ENCODE results near the gene SENP3.

The SENP3 gene

DNA sequence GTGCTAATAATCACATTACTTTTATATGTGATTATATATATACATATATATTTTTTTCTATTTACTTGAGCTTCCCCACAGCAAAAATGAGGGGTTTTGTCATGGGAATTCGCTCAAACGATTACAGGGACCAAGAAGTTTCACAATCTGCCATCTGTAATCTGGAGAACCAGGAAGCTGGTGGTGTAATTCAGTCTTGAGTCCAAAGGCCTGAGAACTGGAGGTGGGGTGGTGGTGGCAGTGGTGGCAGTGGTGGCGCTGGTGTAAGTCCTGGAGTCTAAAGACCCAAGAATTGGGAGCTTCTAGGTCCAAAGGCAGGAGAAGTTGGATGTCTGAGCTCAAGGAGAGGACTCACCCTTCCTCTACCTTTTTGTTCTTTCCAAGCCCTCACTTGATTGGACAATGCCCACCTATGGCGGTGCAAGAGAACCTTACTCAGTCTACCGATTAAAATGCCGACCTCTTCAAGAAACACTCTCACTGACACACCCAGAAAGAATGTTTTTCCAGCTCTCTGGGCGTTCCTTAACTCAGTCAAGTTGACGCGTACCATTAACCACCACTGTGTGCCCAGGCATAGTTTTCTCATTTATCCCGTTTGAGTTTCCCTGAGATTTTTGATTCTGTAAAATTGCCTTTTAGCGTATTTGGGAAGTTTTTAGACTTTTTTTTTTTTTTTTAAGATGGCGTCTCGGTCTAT is 45.7 kb upstream of the SENP3 start:
- no peak overlapping the region for H3K18ac ChIP-seq (ENCODE audit: low read length)
- DNase-seq (ENCODE audit: low spot score), result no peak

GRCh38 chr17:7523033-7523432 is 38.7 kb upstream of the SENP3 start:
- no peaks in the 10 kb centered on the region for H3K27me3 ChIP-seq (ENCODE audit: control insufficient read depth in 3 of 3, insufficient read depth in 3 of 3, low read depth in 1 of 3, low read length in 3 of 3)
- no peak overlapping the region for H3K9ac ChIP-seq (ENCODE audit: low read depth, low read length, poor library complexity)
- no peaks in the 10 kb centered on the region for H3K36me3 ChIP-seq (replicated peaks in 1 of 2; ENCODE audit: control insufficient read depth in 2 of 2, insufficient read depth in 2 of 2, low read length in 2 of 2)
- H2BK120ac ChIP-seq (ENCODE audit: low read depth, low read length), result no peak overlapping the region
- no peak overlapping the region for H3K4me2 ChIP-seq (ENCODE audit: insufficient read depth, low read length, poor library complexity, severe bottlenecking)
- H3K27ac ChIP-seq (replicated peaks; ENCODE audit: low read length), result no peak overlapping the region
- no peak overlapping the region for H4K8ac ChIP-seq (ENCODE audit: low read depth, low read length)
- no peak overlapping the region for H2BK12ac ChIP-seq (ENCODE audit: low read length)
- no peak overlapping the region for H3K4ac ChIP-seq (ENCODE audit: low read length)
- no peak overlapping the region for H3K18ac ChIP-seq (ENCODE audit: low read length)
- no peaks in the 10 kb centered on the region for H3K4me1 ChIP-seq (ENCODE audit: control insufficient read depth in 2 of 2, insufficient read depth in 1 of 2, low read depth in 1 of 2, low read length in 2 of 2)
- H3K23ac ChIP-seq (ENCODE audit: low read depth, low read length, poor library complexity), result no peak overlapping the region
- no CpG with 5 or more reads among the region's 10 CpGs for WGBS, 2 donors (ENCODE audit: extremely low coverage in 2 of 2, insufficient read length in 2 of 2, insufficient replicate concordance in 1 of 2)
- DNase-seq (ENCODE audit: low spot score), result no peak
- no peaks in the 10 kb centered on the region for H3K9me3 ChIP-seq (replicated peaks in 1 of 2; ENCODE audit: control insufficient read depth in 2 of 2, insufficient read depth in 1 of 2, low read depth in 1 of 2, low read length in 2 of 2)
- no peak overlapping the region for H2AK5ac ChIP-seq (ENCODE audit: low read depth, low read length)
- no peak overlapping the region for H4K91ac ChIP-seq (ENCODE audit: low read depth, low read length, poor library complexity)
- peaks cover 2% of the 10 kb centered on the region for H3K79me1 ChIP-seq (ENCODE audit: low read depth, low read length)
- no peak overlapping the region for H2BK5ac ChIP-seq (ENCODE audit: low read length)
- H3K14ac ChIP-seq (ENCODE audit: low read length), result no peak overlapping the region
- H3K4me3 ChIP-seq (ENCODE audit: low read length in 2 of 2), result no peak overlapping the region
- no peak overlapping the region for H2AFZ ChIP-seq (ENCODE audit: low read length)
- no peak overlapping the region for H2BK15ac ChIP-seq (ENCODE audit: low read length)

More for the DNA sequence above, 45.7 kb upstream of the SENP3 start:
- Histone ChIP-seq H3K23ac (ENCODE audit: low read depth, low read length, poor library complexity) (no peak overlapping the region), H2BK12ac (ENCODE audit: low read length) (no peak overlapping the region), H2BK120ac (ENCODE audit: low read depth, low read length) (no peak overlapping the region), H4K8ac (ENCODE audit: low read depth, low read length) (no peak overlapping the region), H2BK15ac (ENCODE audit: low read length) (no peak overlapping the region), H3K4me1 (ENCODE audit: control insufficient read depth in 2 of 2, insufficient read depth in 1 of 2, low read depth in 1 of 2, low read length in 2 of 2) (no peaks in the 10 kb centered on the region), H3K4ac (ENCODE audit: low read length) (no peak overlapping the region), H3K79me1 (ENCODE audit: low read depth, low read length) (peaks cover 2% of the 10 kb centered on the region), H3K27me3 (ENCODE audit: control insufficient read depth in 3 of 3, insufficient read depth in 3 of 3, low read depth in 1 of 3, low read length in 3 of 3) (no peaks in the 10 kb centered on the region), H3K14ac (ENCODE audit: low read length) (no peak overlapping the region), H2AK5ac (ENCODE audit: low read depth, low read length) (no peak overlapping the region), H2BK5ac (ENCODE audit: low read length) (no peak overlapping the region), H3K9ac (ENCODE audit: low read depth, low read length, poor library complexity) (no peak overlapping the region), H3K36me3 (replicated peaks in 1 of 2; ENCODE audit: control insufficient read depth in 2 of 2, insufficient read depth in 2 of 2, low read length in 2 of 2) (peaks cover 30 to 53% of the 10 kb centered on the region in 2 donors), H3K4me3 (ENCODE audit: low read length in 2 of 2) (no peak overlapping the region), H3K9me3 (replicated peaks in 1 of 2; ENCODE audit: control insufficient read depth in 2 of 2, insufficient read depth in 1 of 2, low read depth in 1 of 2, low read length in 2 of 2) (no peaks in the 10 kb centered on the region), H3K4me2 (ENCODE audit: insufficient read depth, low read length, poor library complexity, severe bottlenecking) (no peak overlapping the region), H4K91ac (ENCODE audit: low read depth, low read length, poor library complexity) (no peak overlapping the region), H2AFZ (ENCODE audit: low read length) (no peak overlapping the region), H3K27ac (replicated peaks; ENCODE audit: low read length) (no peak overlapping the region)
- WGBS, 2 donors (ENCODE audit: extremely low coverage in 2 of 2, insufficient read length in 2 of 2, insufficient replicate concordance in 1 of 2), result no CpG with 5 or more reads among the region's 13 CpGs

- Histone ChIP-seq H3K4me1 (ENCODE audit: control insufficient read depth in 2 of 2, insufficient read depth in 1 of 2, low read depth in 1 of 2, low read length in 2 of 2) (no peaks in the 10 kb centered on the region), H3K27me3 (ENCODE audit: control insufficient read depth in 3 of 3, insufficient read depth in 3 of 3, low read depth in 1 of 3, low read length in 3 of 3) (no peaks in the 10 kb centered on the region), H4K91ac (ENCODE audit: low read depth, low read length, poor library complexity) (no peak overlapping the region), H3K4ac (ENCODE audit: low read length) (no peak overlapping the region), H2AFZ (ENCODE audit: low read length) (no peak overlapping the region), H3K27ac (replicated peaks; ENCODE audit: low read length) (no peak overlapping the region), H2AK5ac (ENCODE audit: low read depth, low read length) (no peak overlapping the region), H3K14ac (ENCODE audit: low read length) (no peak overlapping the region), H2BK120ac (ENCODE audit: low read depth, low read length) (no peak overlapping the region), H3K36me3 (replicated peaks in 1 of 2; ENCODE audit: control insufficient read depth in 2 of 2, insufficient read depth in 2 of 2, low read length in 2 of 2) (no peaks in the 10 kb centered on the region), H3K23ac (ENCODE audit: low read depth, low read length, poor library complexity) (no peak overlapping the region), H3K18ac (ENCODE audit: low read length) (no peak overlapping the region), H4K8ac (ENCODE audit: low read depth, low read length) (no peak overlapping the region), H3K4me2 (ENCODE audit: insufficient read depth, low read length, poor library complexity, severe bottlenecking) (no peak overlapping the region), H2BK5ac (ENCODE audit: low read length) (no peak overlapping the region), H2BK15ac (ENCODE audit: low read length) (no peak overlapping the region), H3K9ac (ENCODE audit: low read depth, low read length, poor library complexity) (no peak overlapping the region), H3K9me3 (replicated peaks in 1 of 2; ENCODE audit: control insufficient read depth in 2 of 2, insufficient read depth in 1 of 2, low read depth in 1 of 2, low read length in 2 of 2) (no peaks in the 10 kb centered on the region), H3K4me3 (ENCODE audit: low read length in 2 of 2) (no peak overlapping the region), H2BK12ac (ENCODE audit: low read length) (no peak overlapping the region), H3K79me1 (ENCODE audit: low read depth, low read length) (no peaks in the 10 kb centered on the region)
- no peak for DNase-seq (ENCODE audit: low spot score)
Observed at GRCh38 chr17:7528842-7529241, 32.9 kb upstream of the SENP3 start.

GRCh38 chr17:7530023-7530900 is 31.5 kb upstream of the SENP3 start:
- Histone ChIP-seq H2BK120ac (ENCODE audit: low read depth, low read length) (no peak overlapping the region), H4K8ac (ENCODE audit: low read depth, low read length) (no peak overlapping the region), H3K18ac (ENCODE audit: low read length) (no peak overlapping the region), H3K27me3 (ENCODE audit: control insufficient read depth in 3 of 3, insufficient read depth in 3 of 3, low read depth in 1 of 3, low read length in 3 of 3) (no peaks in the 10 kb centered on the region), H4K91ac (ENCODE audit: low read depth, low read length, poor library complexity) (no peak overlapping the region), H3K23ac (ENCODE audit: low read depth, low read length, poor library complexity) (no peak overlapping the region), H2BK12ac (ENCODE audit: low read length) (no peak overlapping the region), H2AK5ac (ENCODE audit: low read depth, low read length) (no peak overlapping the region), H2BK5ac (ENCODE audit: low read length) (no peak overlapping the region), H3K4me2 (ENCODE audit: insufficient read depth, low read length, poor library complexity, severe bottlenecking) (no peak overlapping the region), H3K4me1 (ENCODE audit: control insufficient read depth in 2 of 2, insufficient read depth in 1 of 2, low read depth in 1 of 2, low read length in 2 of 2) (no peaks in the 10 kb centered on the region), H3K79me1 (ENCODE audit: low read depth, low read length) (no peaks in the 10 kb centered on the region), H2BK15ac (ENCODE audit: low read length) (no peak overlapping the region), H3K14ac (ENCODE audit: low read length) (no peak overlapping the region), H3K9ac (ENCODE audit: low read depth, low read length, poor library complexity) (no peak overlapping the region), H3K36me3 (replicated peaks in 1 of 2; ENCODE audit: control insufficient read depth in 2 of 2, insufficient read depth in 2 of 2, low read length in 2 of 2) (no peaks in the 10 kb centered on the region), H2AFZ (ENCODE audit: low read length) (no peak overlapping the region), H3K4ac (ENCODE audit: low read length) (no peak overlapping the region), H3K27ac (replicated peaks; ENCODE audit: low read length) (no peak overlapping the region), H3K9me3 (replicated peaks in 1 of 2; ENCODE audit: control insufficient read depth in 2 of 2, insufficient read depth in 1 of 2, low read depth in 1 of 2, low read length in 2 of 2) (no peaks in the 10 kb centered on the region), H3K4me3 (ENCODE audit: low read length in 2 of 2) (no peak overlapping the region)
- DNase-seq (ENCODE audit: low spot score), result no peak
- WGBS, 2 donors (ENCODE audit: extremely low coverage in 2 of 2, insufficient read length in 2 of 2, insufficient replicate concordance in 1 of 2), result no CpG with 5 or more reads among the region's 6 CpGs

Measured in neuronal stem cell (in vitro differentiated cells).